NB4 (cell line): ENCODE results near the gene CD3E.
A peak's percentile ranks its signal among the peaks of the same experiment; 100 is the strongest.

ENCODE experiments used
- POLR2A ChIP-seq: IDR thresholded peaks from 2 replicates; pipeline ENCODE4 v1.6.1; 2011; ENCODE audit warnings: mild to moderate bottlenecking; ENCODE audit not compliant: insufficient read length; ENCODE audit errors: extremely low read depth
- TF ChIP-seq, protein P1 (sequence below): IDR thresholded peaks from one replicate; pipeline ENCODE4 v1.5.1; 2012; ENCODE audit warnings: low read depth, low read length
- TF ChIP-seq, protein P2 (sequence below): IDR thresholded peaks from 2 replicates; pipeline ENCODE4 v1.6.1; 2011; ENCODE audit warnings: low read depth, low read length

DNA sequence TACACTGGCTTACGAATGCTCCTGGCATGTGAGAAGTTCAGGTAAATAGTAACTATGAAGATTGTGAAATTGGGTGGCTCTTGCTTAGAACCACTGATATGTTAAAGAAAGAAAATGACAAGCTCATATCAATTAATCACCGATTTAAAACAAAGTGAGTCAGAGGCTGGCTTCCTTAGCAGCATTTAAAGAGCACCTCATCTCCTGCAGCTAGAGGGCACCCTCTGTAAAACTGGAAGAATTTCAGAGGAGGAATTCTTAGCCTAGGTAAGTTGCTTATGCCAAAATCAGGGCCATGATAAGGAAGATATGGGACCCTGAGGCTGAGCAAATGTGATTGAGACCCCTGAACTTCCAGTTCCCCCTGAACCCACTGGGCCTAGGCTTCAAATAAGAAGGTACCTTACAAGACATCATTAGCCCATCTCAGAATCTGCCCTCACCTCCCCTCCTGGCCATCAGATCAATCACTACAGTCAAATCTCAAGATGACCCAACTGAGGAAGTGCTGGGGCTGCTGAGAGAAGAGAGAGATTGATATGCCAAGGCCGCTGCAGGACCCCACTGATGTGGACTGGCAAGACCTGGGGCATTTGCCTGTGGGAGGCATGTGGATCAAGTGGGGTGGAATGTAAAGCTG lies 8.6 kb upstream of the CD3E start:
- TF ChIP-seq, protein P1, sequence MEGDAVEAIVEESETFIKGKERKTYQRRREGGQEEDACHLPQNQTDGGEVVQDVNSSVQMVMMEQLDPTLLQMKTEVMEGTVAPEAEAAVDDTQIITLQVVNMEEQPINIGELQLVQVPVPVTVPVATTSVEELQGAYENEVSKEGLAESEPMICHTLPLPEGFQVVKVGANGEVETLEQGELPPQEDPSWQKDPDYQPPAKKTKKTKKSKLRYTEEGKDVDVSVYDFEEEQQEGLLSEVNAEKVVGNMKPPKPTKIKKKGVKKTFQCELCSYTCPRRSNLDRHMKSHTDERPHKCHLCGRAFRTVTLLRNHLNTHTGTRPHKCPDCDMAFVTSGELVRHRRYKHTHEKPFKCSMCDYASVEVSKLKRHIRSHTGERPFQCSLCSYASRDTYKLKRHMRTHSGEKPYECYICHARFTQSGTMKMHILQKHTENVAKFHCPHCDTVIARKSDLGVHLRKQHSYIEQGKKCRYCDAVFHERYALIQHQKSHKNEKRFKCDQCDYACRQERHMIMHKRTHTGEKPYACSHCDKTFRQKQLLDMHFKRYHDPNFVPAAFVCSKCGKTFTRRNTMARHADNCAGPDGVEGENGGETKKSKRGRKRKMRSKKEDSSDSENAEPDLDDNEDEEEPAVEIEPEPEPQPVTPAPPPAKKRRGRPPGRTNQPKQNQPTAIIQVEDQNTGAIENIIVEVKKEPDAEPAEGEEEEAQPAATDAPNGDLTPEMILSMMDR, result peak; percentile 73
- no peak for TF ChIP-seq POLR2A
- TF ChIP-seq, protein P2, sequence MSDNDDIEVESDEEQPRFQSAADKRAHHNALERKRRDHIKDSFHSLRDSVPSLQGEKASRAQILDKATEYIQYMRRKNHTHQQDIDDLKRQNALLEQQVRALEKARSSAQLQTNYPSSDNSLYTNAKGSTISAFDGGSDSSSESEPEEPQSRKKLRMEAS, result no peak
